HG03159 (cell line): ENCODE results near the gene POMT2.
"Not testable (repeated sequence)": the region's sequence is repeated elsewhere in the genome, so short reads cannot be mapped to it uniquely, and the experiment has no call there.

Source experiments
- ATAC-seq: cut with Tn5 transposase; IDR thresholded peaks from one replicate; pipeline ENCODE4 v1.9.1; 2021; ENCODE audit warnings: mild to moderate bottlenecking, moderate library complexity; ENCODE audit not compliant: unreplicated experiment

Gene POMT2, protein sequence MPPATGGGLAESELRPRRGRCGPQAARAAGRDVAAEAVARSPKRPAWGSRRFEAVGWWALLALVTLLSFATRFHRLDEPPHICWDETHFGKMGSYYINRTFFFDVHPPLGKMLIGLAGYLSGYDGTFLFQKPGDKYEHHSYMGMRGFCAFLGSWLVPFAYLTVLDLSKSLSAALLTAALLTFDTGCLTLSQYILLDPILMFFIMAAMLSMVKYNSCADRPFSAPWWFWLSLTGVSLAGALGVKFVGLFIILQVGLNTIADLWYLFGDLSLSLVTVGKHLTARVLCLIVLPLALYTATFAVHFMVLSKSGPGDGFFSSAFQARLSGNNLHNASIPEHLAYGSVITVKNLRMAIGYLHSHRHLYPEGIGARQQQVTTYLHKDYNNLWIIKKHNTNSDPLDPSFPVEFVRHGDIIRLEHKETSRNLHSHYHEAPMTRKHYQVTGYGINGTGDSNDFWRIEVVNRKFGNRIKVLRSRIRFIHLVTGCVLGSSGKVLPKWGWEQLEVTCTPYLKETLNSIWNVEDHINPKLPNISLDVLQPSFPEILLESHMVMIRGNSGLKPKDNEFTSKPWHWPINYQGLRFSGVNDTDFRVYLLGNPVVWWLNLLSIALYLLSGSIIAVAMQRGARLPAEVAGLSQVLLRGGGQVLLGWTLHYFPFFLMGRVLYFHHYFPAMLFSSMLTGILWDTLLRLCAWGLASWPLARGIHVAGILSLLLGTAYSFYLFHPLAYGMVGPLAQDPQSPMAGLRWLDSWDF

DNA sequence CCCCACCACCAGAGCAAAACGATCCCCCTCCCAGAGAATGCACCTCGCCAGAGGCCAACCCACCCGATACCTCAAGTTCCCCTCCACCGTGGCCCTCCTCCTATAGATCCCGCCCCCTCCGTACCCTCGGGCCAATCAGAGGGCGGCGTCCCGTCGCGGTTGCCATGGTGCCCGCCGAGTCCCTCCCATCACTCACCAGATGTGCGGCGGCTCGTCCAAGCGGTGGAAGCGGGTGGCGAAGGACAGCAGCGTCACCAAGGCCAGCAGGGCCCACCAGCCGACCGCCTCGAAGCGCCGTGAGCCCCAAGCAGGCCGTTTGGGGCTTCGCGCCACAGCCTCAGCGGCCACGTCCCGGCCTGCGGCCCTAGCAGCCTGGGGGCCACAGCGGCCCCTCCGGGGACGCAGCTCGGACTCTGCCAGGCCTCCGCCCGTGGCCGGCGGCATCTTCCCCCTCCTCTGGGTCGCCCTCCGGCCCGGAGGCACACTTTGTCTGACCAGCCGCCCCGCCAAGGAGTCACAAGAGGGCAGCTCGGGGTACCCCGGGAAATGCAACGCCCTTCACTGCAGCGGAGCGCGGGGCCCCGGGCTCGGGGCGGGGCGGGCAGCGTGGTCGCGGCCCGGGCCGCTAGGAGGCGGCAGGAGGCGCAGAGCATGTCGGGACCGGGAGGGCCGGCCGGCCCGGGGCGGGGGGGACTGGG is at the start of gene POMT2:
TSS of gene POMT2 (minus strand) at position 646 of the 698 bp plus-strand sequence. CDS start at position 444, 202 bp downstream.
- peak; percentile 67 for ATAC-seq

DNA sequence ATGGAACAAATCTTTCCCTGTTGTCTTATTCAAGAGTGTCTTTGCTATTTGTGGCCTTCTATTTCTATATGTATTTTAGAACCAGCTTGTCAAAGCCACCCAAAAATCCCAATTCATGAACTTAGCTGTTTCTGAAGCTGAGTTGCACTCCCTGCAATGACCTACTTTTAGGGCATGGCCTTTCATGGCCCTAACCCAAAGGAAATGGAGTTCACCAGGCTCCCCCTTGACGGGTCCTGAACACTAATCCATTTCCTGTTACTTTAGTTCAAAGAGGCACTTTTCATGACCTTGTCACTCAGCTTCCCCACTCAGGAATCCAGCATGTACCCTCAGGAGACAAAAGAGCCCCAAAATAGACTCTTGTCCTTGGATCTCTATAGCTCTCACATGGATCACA is 48.6 kb upstream of the POMT2 start:
- ATAC-seq, result no peak

DNA sequence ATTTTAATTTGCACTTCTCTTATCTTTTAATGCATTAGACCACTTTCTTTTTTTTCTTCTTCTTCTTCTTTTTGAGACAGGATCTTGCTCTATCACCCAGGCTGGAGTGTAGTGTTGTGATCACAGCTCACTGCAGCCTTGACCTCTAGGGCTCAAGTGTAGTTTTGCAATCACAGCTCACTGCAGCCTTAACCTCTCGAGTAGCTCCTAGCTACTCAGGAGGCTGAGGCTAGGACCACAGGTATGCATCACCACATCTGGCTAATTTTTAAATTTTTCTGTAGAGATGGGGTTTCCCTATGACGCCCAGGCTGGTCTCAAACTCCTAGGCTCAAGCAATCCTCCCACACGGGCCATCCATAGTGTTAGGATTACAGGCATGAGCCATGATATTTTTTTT is 43.5 kb upstream of the POMT2 start:
- ATAC-seq, result no peak

DNA sequence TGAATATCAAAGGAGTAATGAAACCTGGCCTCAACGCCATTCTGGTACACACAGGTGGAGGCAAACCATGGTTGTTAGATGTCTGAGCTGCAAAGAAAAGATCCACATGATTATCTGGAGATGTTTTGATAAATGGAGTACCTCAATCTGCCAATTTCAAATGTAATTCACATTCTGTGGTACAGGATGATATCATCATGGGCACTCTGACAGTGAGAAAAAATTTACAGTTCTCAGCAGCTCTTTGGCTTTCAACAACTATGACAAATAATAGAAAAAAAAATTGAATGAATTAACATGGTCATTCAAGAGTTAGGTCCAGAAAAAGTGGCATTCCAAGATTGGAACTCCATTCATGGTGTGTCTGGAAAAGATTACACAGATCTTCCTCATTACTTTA is 38.9 kb upstream of the POMT2 start:
- ATAC-seq, result no peak

DNA sequence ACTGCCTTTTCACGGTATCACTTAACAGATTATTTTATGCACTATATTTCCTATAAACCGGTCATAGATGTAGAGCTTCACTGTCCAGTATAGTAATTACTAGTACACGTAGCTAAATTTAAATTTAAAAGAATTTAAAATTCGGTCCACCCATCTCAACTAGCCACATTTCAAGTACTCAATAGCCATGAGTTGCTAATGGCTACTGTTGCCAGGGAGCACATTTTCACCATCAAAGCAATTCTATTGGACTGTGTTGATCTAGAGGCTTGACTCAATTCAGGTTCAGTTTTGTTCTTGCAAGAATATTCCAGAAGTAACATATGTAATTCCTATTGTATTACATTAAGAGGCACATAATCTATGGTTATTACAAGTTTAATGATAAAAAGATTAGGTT is 36.2 kb upstream of the POMT2 start:
- no peak for ATAC-seq

DNA sequence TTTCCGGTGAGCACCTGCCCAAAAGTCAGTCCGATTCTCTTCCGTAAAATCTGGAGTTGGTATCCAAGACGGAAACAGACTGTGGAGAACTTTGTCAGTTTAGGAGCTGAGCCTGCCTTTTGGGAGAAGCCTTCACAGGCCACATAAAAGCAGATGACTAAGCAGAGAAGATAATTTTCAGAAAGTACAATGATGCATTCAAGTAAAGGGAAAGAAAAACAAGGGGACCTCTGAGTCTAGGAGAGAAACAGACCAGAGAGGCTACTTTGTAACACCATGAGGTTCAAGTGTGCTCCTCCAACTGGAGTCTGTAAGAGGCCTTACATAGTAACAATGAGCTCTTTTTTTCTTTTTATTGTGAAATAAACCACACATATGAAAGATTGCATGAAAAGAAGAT is 35.1 kb upstream of the POMT2 start:
- ATAC-seq, result no peak

DNA sequence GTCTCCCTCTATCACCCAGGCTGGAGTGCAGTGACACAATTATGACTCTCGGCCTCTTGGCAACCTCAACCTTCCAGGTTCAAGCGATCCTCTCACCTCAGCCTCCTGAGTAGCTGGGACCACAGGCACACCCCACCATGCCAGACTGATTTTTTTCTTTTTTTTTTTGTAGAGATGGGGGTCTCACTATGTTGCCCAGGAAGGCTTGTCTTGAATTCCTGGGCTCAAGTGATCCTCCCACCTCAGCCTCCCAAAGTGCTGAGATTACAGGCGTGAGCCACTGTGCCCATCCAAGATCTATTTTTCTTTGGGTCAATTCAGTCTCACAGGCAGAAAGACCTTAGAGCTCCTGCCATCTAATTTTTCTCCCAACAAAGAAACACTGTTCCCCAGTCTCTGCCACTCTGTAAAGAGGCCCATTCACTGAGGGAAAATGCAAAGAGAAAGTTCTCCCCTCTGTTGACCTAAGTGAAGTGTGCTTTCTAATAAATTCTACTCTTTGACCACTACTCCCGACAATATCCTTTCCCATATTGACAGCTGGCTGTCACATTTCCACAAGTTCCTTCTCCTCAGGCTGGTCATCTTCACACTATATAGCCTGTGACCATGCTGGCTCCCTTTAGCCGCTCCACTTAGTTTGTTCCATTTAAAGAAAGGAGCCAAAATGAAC is 32.9 kb upstream of the POMT2 start:
- ATAC-seq, result no peak

DNA sequence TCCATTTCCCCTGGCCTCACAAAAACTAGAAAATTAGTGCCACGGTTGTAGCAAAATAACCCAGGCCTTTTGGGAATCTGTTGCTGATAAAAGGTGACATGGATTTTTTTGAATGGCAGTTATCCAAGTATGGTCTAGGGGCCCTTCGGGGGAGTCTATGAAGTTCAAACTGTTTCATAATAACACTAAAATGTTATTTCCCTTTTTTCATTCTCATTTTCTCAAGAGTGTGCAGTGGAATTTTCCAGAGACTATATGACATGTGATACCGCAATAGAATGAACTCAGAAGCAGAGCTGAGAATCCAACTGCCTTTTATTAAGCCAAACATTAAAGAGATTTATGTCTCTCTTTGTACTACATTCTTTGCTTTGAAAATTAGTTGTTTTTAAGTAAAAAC is 27.1 kb upstream of the POMT2 start:
- ATAC-seq, result no peak

DNA sequence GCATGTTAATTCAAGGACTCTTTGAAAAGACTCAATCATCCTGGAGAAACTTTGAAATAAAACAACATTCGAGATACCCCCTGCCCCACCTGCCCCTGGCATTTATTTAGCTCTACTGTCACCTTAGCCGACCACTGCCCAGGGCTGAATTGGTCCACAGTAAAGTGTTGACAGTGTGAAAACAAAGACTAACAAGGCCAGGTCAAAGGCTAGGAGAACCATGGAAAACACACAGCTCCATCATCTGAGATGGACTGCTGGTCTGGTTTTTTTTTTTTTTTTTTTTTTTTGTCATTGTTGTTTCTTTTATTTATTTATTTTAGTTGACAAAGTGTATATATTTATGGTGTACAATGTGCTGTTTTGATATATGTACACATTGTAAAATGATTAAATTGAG is 25.8 kb upstream of the POMT2 start:
- ATAC-seq, result no peak

DNA sequence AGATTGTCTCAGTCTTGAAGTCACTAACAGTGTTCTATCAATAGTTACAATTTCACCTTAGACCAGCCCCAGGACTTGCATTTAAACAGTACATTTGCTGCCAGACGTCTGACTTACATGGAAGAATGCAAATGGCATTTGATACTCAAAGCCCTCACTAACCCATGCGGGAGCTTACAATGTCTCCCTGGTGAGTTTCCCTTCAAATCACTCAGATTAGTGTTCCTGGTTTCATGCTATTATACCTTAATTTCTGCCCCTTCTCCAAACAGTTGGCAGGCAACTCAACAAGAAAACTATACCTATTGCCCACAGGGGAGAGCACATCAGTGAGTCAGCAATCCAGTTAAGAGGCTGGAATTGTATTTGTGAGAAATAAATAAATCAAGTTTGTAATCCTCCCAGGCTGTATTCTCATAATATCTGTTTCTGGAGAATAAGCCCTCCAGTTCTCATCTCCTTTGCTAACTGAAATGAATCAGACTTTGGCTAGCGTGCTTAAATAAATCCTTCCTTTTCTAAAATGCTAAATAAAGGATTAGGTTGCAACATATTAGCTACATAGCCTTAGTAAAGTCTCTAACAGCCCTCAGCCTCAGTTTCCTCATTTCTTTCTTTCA is 23.8 kb upstream of the POMT2 start:
- no peak for ATAC-seq

DNA sequence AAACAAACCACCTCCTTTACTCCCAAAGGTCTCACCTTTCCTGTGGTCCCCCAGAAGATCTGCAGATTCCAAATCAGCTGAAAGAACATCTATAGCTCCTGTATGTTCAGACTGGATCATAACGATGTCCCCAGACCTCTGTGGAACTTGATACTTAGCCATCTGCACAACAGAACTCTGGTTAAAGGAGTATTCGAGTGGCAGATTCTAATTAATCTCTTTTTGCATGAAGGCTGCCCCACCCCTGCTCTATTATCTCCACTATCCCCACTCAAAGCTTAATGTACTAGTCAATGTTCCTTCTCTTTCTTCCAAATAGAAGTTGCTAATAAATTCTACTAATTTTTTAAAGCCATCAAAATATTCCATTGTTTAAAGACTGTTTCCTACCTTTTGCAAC is 23.0 kb upstream of the POMT2 start:
- no peak for ATAC-seq

DNA sequence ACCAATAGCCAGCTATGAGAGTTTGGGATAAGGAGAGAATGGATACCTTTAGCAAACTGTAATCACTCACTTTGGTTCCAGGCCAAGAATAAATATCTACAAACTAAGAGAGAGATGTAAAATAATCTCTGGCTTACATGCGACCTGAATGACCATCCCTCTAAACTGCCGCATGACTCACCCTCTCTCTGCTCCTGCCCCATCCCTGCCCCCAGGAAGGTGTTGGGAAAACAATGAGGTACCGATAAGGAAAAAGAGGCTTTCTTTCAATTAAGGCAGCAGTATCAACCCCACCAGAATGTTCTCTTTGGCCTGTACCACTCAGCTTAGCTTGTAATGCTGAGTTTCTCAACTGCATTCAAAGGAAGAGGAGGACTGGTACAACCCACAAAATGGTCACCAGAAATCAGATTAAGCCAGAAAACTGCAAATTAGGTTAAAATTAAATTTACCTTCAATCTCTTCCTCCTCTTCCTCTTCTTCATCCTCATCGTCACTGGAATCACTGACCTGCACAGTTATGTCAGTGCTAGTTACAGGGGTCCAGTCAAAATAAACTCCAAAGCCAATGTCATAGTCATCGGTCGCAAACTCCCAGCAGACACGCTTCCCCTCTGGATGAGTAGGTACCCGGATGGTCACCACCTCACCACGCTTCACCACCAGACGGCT is 22.2 kb upstream of the POMT2 start:
- ATAC-seq, result no peak

DNA sequence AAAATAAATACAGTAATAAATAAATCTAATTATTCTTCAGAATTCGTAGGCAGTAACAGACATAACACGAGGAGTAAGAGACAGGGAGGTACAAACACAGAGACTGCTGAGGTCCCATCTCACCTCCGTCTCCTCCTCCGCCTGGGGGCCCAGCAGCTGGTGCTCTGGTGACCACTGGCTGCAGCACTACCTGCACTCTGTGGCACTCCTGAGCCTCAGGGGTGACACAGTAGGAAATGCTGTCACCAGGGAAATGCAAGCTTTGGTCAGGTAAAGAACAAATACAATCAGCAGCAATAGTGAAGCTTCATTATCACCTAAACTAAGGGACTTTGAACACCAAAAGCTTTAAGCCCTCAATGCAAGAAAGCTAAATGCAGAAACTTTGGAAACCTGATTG is 19.7 kb upstream of the POMT2 start:
- no peak for ATAC-seq

DNA sequence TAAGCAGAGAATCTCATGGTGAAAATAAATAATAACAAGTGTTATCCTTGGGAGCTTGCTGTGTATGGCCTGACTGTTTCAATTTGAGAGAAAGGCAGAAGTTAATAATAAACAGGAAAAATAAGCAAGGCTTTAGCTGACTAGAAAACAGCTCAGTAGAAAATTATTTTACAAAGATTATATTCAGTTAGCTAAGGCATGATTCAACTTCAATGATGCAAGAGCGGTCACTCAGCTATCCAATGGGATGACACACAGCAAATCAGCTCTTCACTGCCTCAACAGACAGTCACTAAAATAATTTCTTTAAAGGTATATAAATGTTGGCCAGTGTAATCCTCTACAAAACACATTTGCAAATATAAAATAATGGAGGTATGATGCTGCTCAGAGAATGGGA is 18.7 kb upstream of the POMT2 start:
- no peak for ATAC-seq

DNA sequence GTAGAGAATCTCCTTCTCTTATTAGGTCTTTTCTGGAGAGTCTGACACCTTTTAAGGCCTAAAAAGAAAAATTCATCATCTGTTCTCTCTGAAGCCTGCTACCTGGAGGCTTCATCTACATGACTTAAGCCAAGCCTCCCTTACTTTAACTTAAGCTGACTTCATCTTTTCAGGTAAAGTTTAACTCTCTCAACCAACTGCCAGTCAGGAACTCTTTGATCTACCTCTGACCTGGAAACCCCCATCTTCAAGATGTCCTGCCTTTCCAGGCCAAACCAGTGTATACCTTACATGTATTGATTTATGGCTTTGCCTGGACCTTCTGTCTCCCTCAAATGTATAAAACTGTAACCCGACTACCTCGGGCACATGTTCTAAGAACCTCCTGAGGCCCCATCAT is 17.6 kb upstream of the POMT2 start:
- ATAC-seq, result no peak

DNA sequence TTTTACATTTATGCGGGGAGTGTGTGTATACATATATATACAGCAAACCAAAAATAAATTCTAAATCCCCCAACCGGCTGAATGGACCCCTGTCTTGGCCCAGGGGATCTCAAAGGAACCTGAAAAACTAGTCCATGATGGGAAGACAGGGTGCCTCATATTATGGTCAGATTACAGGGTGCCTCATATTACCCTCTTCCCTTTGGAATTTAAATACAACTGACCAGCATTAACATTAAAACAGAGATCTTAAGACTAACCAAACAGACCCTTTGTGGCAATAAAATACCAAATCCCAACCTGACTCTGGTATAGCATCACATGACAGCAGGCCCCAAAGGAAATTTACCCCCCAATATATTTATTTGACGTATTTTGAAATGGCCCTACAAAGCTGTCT is 17.2 kb upstream of the POMT2 start:
- no peak for ATAC-seq

DNA sequence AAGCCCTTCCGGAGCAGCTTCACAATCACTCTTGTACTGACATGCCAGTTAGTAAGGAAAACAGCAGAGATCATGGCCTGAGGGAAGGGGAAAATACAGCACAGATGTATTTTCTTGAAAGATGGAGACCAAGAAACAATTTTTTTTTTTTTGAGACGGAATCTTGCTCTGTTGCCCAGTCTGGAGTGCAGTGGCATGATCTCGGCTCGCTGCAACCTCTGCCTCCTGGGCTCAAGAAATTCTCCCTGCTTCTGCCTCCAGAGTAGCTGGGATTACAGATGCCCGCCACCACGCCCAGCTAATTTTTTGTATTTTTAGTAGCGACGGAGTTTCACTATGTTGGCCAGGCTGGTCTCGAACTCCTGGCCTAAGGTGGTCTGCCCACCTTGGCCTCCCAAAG is 16.6 kb upstream of the POMT2 start:
- ATAC-seq, result not testable (repeated sequence)

DNA sequence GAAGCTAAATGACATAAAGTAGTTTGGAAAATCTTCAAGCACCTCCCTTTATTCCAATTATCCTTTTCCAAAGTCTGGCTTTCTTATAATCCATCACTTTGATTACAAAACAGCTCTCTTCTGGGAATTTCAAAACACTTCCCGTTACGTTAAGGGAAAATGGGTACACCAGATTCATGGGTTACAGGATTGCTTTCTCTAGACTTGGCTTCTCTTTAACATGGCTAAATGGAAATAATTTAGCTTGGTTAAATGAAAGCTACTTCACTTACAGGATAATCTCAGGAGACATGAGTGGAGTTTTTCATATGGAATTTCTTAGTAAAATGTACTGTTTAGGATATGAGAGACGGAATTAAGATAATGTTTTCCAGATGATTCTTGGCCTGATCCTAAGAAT is 14.9 kb upstream of the POMT2 start:
- no peak for ATAC-seq

DNA sequence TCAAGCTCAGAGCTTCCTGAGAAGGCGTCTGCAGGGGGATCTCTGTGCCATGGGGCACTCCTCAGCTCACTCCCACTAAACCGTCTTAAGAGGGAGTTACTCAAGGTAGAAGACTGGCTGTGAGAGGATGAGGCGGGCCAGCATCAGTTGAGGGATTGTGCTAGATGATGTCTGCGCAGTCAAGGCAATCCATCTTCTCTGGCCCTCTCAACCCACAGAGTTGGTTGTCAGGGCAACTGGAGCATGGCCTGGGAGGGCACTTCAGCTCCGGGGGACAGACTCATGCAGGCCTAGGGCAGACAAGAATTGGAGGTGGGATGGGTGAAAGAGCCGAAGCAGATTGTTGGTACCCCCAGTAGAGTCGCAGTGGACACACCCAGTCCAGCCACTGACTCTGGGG is 9.2 kb upstream of the POMT2 start:
- ATAC-seq, result no peak

DNA sequence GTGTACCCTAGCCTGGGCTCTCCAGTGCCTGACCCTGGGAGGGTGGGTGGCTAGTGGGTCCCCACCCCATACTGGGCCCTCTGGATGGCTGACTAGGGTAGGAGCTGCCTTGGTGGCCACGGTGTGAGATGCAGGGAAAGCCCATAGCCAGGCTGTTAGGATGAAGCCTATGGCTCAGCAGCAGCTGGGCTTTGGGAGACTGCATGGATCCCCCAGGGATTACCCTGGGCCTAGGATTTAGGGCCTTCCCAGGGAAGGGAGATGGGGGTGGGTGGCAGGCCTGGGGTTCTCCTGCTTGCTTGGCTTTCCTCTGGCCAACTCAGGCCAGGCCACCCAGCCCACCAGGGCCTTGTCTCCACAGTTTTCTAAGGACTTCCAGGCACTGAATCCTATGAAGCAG is 6.4 kb upstream of the POMT2 start:
- ATAC-seq, result no peak
